H54 (cell line): ENCODE measurements around the gene PSRC1.

Source experiments
- DNase-seq: peaks from one replicate; pipeline ENCODE4 v3.0.0; 2011; ENCODE audit warnings: low spot score, mixed read lengths; ENCODE audit not compliant: insufficient read length
- FAIRE-seq: peaks from 3 replicates; lab custom pipeline; 2011; peaks lifted over from hg19 to GRCh38; lab: Jason Lieb, UNC
- POLR2A ChIP-seq: IDR thresholded peaks from 2 replicates; pipeline ENCODE4 v1.6.1; 2011; ENCODE audit warnings: low read depth, mild to moderate bottlenecking, low read length

The PSRC1 gene

DNA sequence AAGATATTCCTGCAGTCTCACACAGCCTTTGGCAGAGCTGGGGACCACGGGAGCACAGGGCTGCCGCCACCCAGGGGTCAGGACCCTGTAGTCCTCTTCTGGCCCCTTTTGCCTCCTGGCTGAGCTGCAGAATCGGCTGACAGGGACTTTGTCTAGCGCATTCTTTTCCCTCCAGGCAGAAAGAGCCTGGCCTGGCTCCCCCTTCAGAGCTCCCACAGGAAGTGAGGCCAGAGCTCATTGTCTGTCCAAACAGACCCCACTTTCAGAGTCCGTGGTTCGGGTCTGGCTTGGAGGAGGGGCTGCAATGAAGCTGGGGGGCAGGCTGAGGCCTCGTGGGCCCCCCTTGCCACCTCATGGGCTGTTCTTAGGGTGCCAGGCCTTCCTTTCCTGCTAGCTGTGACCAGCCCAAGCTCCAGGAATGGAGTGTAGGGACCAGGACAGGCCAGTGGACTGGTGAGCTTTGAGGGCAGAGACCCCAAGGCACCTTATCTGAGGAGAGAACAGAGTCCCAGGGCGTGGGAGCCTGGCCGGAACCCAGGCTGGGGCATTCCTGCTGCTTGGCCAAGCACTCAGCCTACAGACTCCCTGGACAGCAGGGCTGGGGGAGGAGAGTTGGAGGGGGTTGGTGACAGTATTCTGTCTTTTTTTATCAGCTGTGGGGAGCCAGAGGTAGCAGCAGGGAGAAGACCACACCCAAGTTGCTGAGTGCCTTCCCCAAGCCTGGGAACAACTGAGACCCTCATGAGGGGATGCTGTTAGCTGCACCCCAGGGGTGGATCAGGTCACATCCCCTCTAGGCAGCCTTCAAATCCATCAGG is 28.9 kb downstream of the PSRC1 start:
- DNase-seq (no peak), FAIRE-seq (no peak)
- no peak for TF ChIP-seq POLR2A

DNA sequence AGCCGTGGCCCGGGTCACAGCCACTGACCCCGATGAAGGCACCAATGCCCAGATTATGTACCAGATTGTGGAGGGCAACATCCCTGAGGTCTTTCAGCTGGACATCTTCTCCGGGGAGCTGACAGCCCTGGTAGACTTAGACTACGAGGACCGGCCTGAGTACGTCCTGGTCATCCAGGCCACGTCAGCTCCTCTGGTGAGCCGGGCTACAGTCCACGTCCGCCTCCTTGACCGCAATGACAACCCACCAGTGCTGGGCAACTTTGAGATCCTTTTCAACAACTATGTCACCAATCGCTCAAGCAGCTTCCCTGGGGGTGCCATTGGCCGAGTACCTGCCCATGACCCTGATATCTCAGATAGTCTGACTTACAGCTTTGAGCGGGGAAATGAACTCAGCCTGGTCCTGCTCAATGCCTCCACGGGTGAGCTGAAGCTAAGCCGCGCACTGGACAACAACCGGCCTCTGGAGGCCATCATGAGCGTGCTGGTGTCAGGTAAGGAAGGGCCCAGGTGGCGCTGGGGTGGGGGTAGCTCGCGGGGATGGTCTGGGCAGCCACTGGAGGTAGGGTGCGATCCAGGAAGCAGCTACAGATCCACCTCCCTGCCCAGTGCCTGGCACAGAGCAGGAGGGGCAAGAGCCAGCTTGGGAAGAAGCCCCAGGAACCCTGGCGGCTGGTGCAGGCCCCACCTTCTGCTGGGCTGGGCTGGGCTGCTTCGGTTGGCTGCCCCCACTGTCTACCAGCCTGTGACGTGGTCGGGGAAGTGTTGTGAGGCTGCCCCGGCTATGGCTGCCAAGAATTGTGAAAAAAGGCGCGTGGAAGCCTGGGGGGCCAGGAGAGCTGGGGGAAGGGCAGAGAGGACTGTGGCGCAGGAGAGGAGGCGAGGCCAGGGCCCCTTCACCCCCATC is 29.8 kb downstream of the PSRC1 start:
- FAIRE-seq (no peak), DNase-seq (no peak)
- TF ChIP-seq POLR2A, result no peak

DNA sequence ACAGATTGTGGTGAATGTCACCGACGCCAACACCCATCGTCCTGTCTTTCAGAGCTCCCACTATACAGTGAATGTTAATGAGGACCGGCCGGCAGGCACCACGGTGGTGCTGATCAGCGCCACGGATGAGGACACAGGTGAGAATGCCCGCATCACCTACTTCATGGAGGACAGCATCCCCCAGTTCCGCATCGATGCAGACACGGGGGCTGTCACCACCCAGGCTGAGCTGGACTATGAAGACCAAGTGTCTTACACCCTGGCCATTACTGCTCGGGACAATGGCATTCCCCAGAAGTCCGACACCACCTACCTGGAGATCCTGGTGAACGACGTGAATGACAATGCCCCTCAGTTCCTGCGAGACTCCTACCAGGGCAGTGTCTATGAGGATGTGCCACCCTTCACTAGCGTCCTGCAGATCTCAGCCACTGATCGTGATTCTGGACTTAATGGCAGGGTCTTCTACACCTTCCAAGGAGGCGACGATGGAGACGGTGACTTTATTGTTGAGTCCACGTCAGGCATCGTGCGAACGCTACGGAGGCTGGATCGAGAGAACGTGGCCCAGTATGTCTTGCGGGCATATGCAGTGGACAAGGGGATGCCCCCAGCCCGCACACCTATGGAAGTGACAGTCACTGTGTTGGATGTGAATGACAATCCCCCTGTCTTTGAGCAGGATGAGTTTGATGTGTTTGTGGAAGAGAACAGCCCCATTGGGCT is 30.6 kb downstream of the PSRC1 start:
- DNase-seq (no peak), FAIRE-seq (no peak)
- no peak for TF ChIP-seq POLR2A

DNA sequence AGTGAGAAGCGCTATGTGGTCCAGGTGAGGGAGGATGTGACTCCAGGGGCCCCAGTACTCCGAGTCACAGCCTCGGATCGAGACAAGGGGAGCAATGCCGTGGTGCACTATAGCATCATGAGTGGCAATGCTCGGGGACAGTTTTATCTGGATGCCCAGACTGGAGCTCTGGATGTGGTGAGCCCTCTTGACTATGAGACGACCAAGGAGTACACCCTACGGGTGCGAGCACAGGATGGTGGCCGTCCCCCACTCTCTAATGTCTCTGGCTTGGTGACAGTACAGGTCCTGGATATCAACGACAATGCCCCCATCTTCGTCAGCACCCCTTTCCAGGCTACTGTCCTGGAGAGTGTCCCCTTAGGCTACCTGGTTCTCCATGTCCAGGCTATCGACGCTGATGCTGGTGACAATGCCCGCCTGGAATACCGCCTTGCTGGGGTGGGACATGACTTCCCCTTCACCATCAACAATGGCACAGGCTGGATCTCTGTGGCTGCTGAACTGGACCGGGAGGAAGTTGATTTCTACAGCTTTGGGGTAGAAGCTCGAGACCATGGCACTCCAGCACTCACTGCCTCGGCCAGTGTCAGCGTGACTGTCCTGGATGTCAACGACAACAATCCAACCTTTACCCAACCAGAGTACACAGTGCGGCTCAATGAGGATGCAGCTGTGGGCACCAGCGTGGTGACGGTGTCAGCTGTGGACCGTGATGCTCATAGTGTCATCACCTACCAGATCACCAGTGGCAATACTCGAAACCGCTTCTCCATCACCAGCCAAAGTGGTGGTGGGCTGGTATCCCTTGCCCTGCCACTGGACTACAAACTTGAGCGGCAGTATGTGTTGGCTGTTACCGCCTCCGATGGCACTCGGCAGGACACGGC is 31.4 kb downstream of the PSRC1 start:
- DNase-seq, result no peak

DNA sequence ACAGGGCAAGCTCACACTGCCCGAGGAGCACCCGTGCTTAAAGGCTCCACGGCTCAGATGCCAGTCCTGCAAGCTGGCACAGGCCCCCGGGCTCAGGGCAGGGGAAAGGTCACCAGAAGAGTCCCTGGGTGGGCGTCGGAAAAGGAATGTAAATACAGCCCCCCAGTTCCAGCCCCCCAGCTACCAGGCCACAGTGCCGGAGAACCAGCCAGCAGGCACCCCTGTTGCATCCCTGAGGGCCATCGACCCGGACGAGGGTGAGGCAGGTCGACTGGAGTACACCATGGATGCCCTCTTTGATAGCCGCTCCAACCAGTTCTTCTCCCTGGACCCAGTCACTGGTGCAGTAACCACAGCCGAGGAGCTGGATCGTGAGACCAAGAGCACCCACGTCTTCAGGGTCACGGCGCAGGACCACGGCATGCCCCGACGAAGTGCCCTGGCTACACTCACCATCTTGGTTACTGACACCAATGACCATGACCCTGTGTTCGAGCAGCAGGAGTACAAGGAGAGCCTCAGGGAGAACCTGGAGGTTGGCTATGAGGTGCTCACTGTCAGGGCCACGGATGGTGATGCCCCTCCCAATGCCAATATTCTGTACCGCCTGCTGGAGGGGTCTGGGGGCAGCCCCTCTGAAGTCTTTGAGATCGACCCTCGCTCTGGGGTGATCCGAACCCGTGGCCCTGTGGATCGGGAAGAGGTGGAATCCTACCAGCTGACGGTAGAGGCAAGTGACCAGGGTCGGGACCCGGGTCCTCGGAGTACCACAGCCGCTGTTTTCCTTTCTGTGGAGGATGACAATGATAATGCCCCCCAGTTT is 32.3 kb downstream of the PSRC1 start:
- DNase-seq, result no peak
- FAIRE-seq, result no peak
- TF ChIP-seq POLR2A, result no peak

More for the DNA sequence above, 31.4 kb downstream of the PSRC1 start:
- TF ChIP-seq POLR2A, result no peak
- no peak for FAIRE-seq

DNA sequence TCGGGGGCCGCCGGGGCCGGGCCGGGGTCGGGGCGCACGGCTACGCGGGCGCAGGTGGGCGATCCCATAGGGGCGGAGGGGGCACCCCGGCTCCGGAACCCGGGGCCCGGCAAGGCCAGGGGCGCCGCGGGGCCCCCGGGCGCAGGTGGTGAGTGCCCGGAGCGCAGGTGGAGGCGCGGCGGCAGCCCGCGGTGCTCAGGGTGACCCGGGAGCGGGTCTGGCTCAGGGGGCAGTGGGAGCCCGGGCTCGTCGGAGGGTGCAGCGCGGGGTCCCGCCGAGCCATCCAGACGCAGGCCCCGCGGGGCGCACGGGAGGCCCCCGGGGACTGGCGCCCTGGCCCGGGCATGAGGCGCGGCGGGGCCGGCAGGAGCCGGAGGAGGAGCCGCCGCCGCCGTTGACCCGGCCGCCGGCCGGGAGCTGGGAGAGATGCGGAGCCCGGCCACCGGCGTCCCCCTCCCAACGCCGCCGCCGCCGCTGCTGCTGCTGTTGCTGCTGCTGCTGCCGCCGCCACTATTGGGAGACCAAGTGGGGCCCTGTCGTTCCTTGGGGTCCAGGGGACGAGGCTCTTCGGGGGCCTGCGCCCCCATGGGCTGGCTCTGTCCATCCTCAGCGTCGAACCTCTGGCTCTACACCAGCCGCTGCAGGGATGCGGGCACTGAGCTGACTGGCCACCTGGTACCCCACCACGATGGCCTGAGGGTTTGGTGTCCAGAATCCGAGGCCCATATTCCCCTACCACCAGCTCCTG is 33.1 kb downstream of the PSRC1 start:
- FAIRE-seq, result no peak
- TF ChIP-seq POLR2A, result no peak
- DNase-seq, result no peak

DNA sequence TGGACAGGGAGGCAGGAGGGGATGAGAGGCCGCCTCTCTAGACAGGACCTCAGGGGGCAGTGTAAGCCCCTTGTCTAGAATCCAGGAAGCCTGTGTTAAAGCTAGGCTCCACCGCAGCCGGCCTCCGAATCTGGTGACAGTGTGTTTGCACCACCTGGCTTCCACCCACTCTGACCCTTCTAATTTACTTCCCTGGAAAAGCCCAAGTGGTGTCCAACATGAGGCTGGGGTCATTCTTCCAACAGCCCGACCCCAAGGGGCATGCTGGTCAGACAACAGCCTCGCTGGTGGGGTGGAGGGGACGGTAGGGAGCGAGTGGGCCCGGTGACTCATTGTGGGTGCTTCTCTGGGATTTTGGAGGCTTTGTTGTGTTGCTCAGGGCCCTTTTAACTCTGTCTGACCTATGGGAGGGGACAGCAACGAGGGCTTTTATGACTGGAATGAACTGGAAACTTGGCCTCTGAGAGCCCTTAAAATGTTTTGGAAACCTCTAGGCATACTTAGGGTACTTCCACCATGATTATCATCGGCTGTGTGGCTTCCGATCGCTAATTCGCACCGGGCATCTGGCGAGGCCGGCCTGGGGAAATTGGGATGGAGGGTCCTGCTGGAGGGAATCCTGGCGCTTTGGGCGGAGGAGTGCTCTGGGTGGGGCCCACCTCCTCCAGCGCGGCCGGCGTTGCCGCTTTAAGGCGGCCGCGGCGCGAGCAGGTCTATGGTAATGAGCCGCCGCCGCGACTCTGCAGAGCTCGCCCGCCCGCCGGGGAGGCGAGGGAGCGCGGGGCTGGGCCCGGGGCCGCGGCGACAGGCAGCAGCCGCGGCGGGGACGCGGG is 33.9 kb downstream of the PSRC1 start, which contains the start of gene CELSR2:
TSS of gene CELSR2 (plus strand) at position 743 of the 833 bp plus-strand sequence. CDS start 541 bp downstream, outside the sequence.
- FAIRE-seq (no peak), DNase-seq (peak; percentile 91)
- TF ChIP-seq POLR2A, result no peak; the same call in 1 of the 2 replicates

DNA sequence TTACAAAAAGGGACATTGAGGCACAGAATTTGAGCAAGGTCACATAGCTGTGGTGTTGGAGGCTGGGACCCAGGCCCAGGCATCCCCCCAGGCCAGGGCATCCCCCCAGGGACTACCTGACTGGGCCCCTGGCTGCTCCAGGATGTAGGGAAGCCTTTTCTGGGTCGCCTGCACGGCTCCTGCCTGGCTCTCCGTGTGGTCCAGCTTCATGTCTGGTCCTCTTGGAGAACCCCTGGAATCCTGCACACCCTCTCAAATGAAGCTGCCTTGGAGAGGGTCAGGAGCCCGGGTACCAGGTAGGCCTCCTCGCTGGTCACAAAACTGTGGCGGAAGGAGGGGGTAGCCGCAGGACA is 34.5 kb downstream of the PSRC1 start:
- no peak for DNase-seq
- no peak for FAIRE-seq
- TF ChIP-seq POLR2A, result no peak

DNA sequence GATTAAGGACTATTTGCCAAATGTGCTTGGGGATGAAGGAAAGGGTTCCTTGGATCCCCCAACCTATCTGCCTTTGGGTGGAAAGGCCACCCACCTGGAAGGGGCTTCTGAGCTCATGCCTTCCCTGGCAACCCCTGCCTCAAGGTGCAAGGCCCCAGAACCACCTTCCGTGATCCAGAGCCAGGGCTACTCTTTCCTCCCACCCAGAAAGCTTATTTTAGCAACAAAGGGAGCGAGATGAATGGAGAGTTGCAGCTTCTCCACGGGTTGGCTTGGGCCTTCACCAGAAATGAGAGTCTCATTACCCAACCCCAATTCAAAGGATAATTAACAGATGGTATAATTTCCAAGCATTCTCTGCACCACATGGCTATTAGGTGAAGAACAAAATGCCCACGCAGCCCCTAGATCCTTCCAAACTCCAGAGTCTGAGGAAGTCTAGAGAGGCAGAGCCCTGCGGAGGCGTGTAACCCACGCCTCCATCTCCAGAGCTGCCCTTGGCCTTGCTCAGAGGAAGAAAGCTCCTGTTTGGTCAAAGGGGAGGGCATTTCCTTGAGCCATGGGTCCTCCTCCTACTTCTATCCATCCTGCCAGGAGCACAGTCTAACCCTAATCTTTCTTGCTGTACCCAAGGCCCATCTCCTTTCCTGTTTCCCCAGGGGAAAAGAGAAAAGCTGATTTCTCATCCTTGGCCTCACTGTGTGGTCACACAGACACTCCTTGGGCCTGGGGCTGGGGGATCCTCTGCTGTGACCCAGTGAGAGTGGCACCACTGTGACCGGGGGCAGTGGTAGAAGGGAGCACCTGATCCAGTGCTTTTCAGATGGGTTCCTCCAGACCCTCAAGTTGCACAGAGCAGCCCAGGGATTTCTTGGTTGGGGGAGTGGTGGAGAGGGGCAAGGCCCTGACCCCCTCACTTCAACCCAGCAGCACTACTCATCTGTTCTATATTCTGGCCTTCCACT is 35.3 kb downstream of the PSRC1 start:
- DNase-seq (no peak), FAIRE-seq (no peak)
- TF ChIP-seq POLR2A, result no peak
